Posterior vena cava (tissue), 2 donors: ENCODE measurements around the gene TNPO2. TPM values are rescaled to one million over a fixed set of nuclear protein-coding genes. Genes with fewer than 3 reads are reported as not detected.
A peak's percentile ranks its signal among the peaks of the same experiment; 100 is the strongest.
"Not testable (repeated sequence)": the region's sequence is repeated elsewhere in the genome, so short reads cannot be mapped to it uniquely, and the experiment has no call there.

Experiments
- DNase-seq: peaks from one replicate; pipeline ENCODE4 v3.0.0-alpha.2; 2020; ENCODE audit warnings: low spot score
- intact Hi-C, 2 donors: fragments of 100-400 bp; cut with DNase I; formaldehyde crosslinking; loops; one replicate each; pipeline versions ENCODE4 v1.14.1 to v1.14.2; 2022 to 2023
- total RNA-seq, 2 donors: library from RNA; stranded (reverse); fragmentation: NEBNext Ultra II Directional; extraction: Animal tissue kit (Norgen Biotek cat#: 25700); gene quantifications; one replicate each; pipeline ENCODE4 v1.2.1, GENCODE V29; 2021
- donor health status: DM: yes; HTN: yes; CAD: no.
- donor health status: DM: yes; HTN: yes; CAD: no.

The TNPO2 gene
- total RNA-seq, 2 donors from 2014 or later, result 57.5 to 59.2 TPM

GRCh38 chr19:12687496-12688196 lies 36.1 kb downstream of the TNPO2 start, which contains the start of gene GNG14:
Gene GNG14, plus strand, starts transcription at chr19:12687998. Its CDS starts 51 bp downstream, at chr19:12688049.
- DNase-seq, result no peak
- intact Hi-C loops, result no loop called here

DNA sequence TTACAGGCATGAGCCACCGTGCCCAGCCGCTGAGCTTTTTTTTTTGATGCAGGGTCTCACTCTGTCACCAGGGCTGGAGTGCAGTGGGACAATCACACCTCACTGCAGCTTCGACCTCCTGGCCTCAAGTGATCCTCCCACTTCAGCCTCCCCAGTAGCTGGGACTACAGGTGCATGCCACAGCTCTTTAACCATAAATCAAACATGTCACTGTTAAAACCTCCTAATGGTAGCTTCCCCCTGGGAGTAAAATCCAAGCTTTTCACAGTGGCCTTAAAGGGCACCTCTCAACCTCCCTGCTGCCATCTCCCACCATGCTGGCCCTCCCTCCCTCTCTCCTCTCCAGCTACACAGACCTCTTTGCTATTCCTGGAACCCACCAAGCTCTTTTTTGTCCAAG lies 37.9 kb downstream of the TNPO2 start:
- no peak for DNase-seq
- intact Hi-C loops, result no loop called here

DNA sequence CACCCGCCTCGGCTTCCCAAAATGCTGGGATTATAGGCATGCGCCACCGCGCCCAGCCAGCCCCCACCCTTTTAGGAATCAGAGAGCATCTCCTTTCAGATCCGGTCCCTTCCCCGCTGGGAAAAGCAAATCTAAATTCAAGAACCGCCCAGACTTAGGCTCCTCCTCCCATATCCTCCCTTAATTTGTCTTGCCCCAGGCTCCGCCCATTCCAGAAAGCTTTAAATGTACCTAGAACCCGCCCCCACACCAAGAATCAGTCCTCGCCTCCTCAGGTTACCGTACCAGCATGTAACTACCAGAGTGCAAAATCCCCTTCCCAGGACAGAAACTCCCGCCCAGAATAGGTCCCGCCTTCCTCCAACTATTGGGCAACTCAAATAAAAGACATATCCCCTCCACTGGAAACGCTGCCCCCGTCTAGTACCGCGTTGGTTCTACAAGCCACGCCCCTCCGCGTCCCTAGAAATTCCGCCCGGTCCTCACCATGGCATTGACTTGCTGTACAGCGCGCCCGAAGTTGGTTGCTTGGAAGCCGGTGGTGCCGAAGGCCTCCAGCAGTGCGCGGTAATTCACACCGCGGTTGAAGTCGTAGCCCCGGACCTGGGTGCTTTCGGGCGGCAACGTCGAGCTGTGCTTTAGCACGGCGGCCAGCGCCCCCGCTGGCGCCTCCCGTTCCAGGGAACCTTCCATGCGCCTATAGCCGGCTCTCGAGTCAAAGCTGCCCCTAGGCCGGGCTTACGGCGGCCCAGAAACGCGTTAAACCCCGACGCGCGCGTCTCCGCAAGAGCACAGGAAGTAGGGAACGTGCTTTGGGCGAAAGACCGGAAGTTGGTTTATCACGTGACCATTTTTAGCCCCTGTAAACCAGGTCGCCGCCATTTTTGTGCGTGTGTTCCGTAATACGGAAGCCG lies 42.4 kb downstream of the TNPO2 start, which contains the start of gene DHPS:
Gene DHPS, minus strand, starts transcription at position 807 of the 914 bp plus-strand sequence. Its CDS starts 114 bp downstream, at position 693.
- peak; percentile 97 for DNase-seq
- intact Hi-C loops, result no loop called here

DNA sequence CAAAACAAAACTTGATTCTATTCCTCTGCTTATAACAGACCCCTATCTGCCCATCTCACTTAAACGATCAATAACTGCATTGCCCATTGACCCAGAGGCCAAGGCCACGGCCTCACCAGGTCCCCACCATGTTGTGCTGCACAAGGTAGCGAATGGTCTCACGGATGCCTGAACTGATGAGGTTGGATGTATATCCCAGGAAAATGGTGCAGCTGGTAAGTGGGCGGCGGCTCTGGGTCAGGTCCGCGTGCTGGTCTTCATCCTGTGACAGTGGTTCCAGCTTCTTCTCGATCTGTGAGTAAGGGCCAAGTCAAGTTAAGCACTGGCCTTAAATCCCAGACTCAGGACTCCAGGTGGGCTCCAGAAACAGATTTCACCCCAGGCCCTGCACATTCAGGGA lies 43.7 kb downstream of the TNPO2 start:
- intact Hi-C loops, result no loop called here
- DNase-seq, result no peak

- intact Hi-C loops, DNase-seq: not testable (repeated sequence)
Measured at GRCh38 chr19:12678039-12678438, 45.7 kb downstream of the TNPO2 start.

DNA sequence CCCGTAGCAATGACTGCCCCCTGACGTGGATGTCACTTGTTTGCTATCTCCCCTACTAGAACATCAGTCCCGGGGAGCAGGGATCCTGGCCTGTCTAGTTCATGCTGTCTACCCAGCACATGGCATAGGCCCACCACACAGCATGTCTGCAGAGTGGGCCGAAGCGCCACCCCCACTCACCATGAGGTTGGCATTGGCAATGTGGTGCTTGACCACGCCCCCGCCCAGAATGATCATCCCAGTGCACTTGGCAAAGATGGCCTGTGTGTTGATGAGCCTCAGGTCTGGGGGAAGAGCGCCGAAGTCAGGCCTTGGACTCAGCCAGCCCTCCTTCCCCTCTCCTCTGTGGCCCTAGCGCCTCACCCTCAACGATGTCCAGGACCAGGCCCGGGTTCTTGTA lies 46.8 kb downstream of the TNPO2 start:
- intact Hi-C loops, result no loop called here
- no peak for DNase-seq

- DNase-seq, result peak; percentile 93
- intact Hi-C loops, result no loop called here
Measured at GRCh38 chr19:12676384-12676792, 47.3 kb downstream of the TNPO2 start.

- no peak for DNase-seq
- intact Hi-C loops, result no loop called here
Measured at GRCh38 chr19:12675940-12676339, 47.8 kb downstream of the TNPO2 start.

GRCh38 chr19:12675399-12675798 lies 48.3 kb downstream of the TNPO2 start:
- DNase-seq, result no peak
- intact Hi-C loops, result no loop called here

DNA sequence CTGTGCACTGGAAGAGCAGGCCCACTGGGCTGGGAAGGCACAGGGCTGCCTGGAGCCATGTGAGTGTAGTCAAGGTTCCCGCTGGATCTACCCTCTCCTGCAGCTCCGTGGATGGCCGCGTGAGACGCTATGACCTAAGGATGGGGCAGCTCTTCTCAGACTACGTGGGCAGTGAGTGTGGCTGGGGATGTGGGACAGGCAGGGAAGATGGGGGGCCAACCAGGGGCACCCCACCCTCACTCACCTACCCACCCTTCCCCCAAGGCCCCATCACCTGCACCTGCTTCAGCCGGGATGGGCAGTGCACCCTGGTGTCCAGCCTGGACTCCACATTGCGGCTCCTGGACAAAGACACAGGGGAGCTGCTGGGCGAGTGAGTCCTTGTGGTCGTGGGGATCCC lies 51.0 kb downstream of the TNPO2 start:
- DNase-seq, result no peak
- intact Hi-C loops, result loop anchor here in 1 of 2 donors (5.0 kb wide), 1 partner anchor 110 kb away; no protein-coding TSS in a partner anchor

- DNase-seq, result no peak
- intact Hi-C loops, result loop anchor here in 1 of 2 donors (5.0 kb wide), 1 partner anchor 108 kb away; no protein-coding TSS in a partner anchor
Measured at GRCh38 chr19:12670159-12670928, 53.4 kb downstream of the TNPO2 start.

- intact Hi-C loops, result loop anchor here in 1 of 2 donors (5.0 kb wide), 1 partner anchor 107 kb away; no protein-coding TSS in a partner anchor
- peak; percentile 93 for DNase-seq
Measured at GRCh38 chr19:12669270-12670158, 54.2 kb downstream of the TNPO2 start.

GRCh38 chr19:12668932-12669269 lies 54.8 kb downstream of the TNPO2 start:
- DNase-seq, result peak; percentile 87
- intact Hi-C loops, result no loop called here

DNA sequence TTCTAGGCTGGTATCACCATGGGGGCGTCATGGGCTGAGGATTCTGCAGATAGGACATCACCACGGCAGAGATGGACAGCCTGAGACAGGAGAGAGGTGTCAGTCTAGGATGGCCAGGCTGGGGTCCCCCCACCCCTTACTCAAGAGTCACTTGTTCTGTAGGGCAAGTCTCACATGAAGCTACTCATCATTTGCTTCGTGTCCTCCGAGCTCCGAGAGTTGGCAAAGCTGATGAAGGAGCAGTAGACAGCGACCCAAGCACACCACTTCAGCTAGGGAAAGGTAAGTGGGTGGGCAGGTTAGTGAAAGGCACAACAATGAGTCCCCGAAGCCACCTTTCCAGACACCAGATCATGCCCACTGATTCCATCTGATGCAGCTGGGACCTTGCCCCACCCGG lies 55.4 kb downstream of the TNPO2 start:
- DNase-seq, result no peak
- intact Hi-C loops, result no loop called here

DNA sequence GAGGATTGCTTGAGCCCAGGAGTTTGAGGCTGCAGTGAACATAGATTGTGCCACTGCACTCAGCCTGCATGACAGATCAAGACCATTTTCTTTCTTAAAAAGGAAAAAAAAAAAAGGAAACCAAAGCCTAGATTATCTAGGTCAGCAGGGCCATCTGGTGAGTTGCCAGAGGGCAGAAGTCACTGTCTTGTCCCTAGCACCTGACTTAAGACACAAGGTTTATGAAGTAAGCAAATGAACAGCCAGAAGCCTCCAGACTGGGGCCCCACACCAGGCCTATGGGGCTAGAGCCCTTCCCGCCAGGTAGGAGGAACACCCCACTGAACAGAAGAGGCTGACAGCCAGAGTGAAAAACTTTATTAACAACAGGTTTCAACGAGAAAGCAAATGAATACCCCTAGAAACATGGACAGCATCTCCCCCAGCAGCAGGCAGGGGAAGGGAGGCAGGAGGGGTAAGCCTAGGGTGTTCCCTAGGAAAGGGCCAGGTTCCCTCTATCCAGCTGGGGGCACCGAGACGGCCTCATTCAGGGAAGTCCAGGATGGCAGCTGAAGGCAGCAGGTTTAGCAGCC lies 55.9 kb downstream of the TNPO2 start:
- intact Hi-C loops, result no loop called here
- no peak for DNase-seq

DNA sequence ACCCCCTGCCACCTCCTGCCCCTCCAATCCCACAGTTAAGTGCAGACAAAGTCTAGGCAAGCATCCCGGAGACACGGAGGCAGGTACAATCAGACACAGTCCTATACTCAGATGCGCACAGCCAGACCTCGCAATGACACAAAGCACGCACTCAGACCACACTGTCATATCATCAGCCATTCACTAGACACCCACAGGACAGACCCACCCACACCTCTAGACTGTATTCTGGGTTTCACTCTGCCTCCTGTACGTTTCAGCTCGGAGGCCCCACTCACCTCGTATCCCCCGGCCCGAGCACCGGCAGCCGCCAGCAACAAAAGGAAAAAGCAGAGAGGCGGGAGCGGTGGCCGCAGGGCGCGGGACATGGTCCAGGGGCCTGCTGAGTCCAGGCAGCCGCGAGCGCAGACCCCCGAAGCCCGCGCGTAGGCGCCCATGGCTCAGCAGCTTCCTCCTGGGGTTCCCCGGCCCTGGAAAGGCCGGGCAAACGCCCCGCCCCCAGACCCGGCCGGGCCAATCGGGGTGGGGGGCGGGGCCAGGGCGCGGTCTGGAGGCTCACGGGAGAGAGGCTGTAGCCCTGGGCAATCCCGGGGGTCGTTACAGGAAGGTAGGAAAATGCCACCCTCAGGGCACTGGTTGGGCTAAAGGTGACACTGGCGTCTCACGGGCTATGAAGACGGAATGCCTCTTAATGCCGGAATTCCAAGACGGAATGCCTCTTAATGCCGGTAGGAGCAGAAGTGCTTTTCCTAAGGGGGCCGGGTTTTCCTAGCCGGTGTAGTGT lies 57.3 kb downstream of the TNPO2 start, which contains the start of the genes MAN2B1 and WDR83:
Gene MAN2B1, minus strand, starts transcription at position 478 of the 784 bp plus-strand sequence. Its CDS starts 41 bp downstream, at position 437.
Gene WDR83, plus strand, starts transcription at position 543 of the 784 bp plus-strand sequence. CDS start 2,984 bp downstream, outside the sequence.
- intact Hi-C loops, result no loop called here
- peak; percentile 90 for DNase-seq

DNA sequence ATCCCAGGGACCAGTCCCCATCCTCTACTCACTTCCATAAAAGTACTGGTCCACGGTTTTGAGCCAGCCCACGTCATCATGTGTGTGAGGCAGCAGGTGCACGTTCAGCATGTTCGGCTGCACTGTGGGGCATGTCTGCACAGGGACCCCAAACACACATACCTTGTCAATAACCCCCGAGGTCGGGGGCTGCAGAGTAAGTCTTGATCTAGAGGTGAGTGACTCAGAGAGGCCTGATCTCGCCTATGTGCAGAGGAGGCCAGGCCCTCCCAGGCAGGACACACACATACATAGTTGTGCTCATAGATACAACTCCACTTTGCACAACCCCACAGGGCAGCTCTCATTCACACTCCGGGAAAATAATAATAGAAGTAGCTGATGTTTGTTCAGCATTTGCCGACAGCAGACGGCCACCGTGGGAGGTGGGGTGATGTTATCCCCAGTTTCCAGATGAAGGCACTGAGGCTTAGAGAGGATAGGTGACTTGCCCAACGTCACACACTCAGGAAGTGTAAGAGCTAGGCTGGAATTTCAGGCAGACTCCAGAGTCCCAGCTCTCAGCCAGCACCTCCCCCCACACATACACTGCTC lies 58.0 kb downstream of the TNPO2 start:
- intact Hi-C loops, result no loop called here
- DNase-seq, result no peak
